Measurements from ENCODE around the gene PPP6R3.
"Not testable (repeated sequence)": the region's sequence is repeated elsewhere in the genome, so short reads cannot be mapped to it uniquely, and the experiment has no call there.

Gene PPP6R3

DNA sequence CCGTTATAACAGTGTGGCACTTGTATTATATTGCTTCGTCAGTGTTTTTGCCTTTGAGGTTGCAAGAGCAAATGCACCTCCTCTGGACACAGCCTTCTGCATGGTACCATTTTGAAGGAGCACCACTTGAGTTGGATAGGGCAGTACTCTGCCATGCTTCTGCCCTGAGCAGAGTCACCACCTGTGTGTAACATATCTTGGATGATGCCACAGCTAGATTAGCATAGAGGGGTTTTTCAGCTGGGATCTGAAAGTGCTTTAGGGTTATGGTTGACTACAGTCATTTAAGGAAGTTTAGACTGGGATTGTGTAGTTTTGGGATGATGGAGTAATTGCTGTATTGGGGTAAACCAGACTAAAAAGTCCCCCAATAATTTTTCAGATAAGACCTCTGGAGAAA, 78.8 kb downstream of the PPP6R3 start:
- Mint-ChIP-seq H3K4me1 (ENCODE audit: low read depth in 2 of 2) (peaks cover 44 to 54% of the 10 kb centered on the region in 2 donors), H3K36me3 (ENCODE audit: insufficient read depth) (peaks cover 45% of the 10 kb centered on the region), H3K9me3 (no peaks in the 10 kb centered on the region), H3K27me3 (no peaks in the 10 kb centered on the region), H3K27ac (peak overlapping the region; percentile 80 to 86), H3K4me3 (peak overlapping the region in 1 of 2 donors; percentile 5)
- ATAC-seq (replicated peaks) (no peak), DNase-seq (no peak)

DNA sequence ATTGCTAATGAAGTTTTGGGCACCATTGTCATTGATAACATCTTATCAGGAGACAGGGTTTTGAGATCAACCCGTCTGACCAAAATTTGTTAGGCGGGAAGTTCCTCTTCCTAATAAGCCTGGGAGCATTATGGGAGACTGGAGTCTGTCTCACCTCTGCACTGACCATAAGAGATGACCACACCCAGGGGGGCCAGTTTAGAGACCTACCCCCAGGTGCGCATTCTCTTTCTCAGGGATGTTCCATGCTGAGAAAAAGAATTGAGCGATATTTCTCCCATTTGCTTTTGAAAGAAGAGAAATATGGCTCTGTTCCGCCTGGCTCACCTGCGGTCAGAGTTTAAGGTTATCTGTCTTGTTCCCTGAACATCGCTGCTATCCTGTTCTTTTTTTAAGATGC, 80.0 kb downstream of the PPP6R3 start:
- not testable (repeated sequence) for ATAC-seq (replicated peaks); H3K9me3 Mint-ChIP-seq; H3K27me3 Mint-ChIP-seq; DNase-seq; H3K4me3 Mint-ChIP-seq
- Mint-ChIP-seq H3K36me3 (ENCODE audit: insufficient read depth) (peaks cover 48% of the 10 kb centered on the region), H3K4me1 (ENCODE audit: low read depth in 2 of 2) (peaks cover 42 to 51% of the 10 kb centered on the region in 2 donors), H3K27ac (peak overlapping the region; percentile 80 to 86)

DNA sequence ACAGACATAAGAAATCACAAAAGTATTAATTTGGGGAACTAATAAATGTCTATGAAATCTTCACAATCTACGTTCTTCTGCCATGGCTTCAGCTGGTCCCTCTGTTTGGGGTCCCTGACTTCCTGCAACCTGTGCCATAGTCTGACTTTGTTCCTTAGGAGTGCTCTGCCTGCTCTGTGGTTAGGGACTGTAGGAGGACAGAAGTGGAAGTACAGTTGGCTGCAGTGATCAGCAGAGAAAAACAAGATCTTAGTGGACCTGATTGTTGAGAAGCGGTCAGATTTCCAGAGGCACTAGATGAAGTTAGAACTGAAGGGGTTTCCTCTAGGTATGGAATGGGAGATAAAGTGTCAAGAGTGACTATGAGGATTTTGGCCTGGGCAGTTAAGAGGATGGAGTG, 80.6 kb downstream of the PPP6R3 start:
- Mint-ChIP-seq H3K4me3 (peak overlapping the region in 1 of 2 donors; percentile 14), H3K27ac (peak overlapping the region; percentile 31 to 80), H3K36me3 (ENCODE audit: insufficient read depth) (peaks cover 45% of the 10 kb centered on the region), H3K9me3 (no peaks in the 10 kb centered on the region), H3K27me3 (no peaks in the 10 kb centered on the region), H3K4me1 (ENCODE audit: low read depth in 2 of 2) (peaks cover 41 to 51% of the 10 kb centered on the region in 2 donors)
- ATAC-seq (replicated peaks) (no peak), DNase-seq (no peak)

DNA sequence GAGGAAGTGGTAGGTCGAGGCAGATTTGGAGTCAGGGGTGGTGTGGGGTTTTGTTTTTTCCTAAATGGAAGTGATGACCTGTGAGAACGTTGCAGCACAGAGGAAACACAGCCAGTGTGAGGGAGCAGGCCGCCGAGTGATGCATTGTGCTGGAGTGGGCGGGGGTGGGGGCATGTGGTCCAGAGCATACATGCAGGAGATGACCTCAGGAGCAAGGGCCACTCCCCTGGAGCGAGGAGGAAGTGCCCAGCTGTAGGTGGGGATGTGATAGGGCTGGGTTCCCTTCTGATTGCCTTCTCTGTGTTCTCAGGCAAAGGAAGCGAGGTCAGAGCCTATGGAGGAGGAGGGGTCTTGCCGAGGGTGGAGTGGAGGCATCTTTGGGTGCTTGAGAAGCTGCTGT, 81.4 kb downstream of the PPP6R3 start:
- no peak for ATAC-seq (replicated peaks)
- H3K27me3 Mint-ChIP-seq = no peaks in the 10 kb centered on the region
- no peak for DNase-seq
- peak overlapping the region; percentile 7 to 27 for H3K4me3 Mint-ChIP-seq
- H3K4me1 Mint-ChIP-seq (ENCODE audit: low read depth in 2 of 2) = peaks cover 41 to 51% of the 10 kb centered on the region in 2 donors
- H3K9me3 Mint-ChIP-seq = no peaks in the 10 kb centered on the region
- H3K27ac Mint-ChIP-seq = peak overlapping the region; percentile 31 to 80
- peaks cover 50% of the 10 kb centered on the region for H3K36me3 Mint-ChIP-seq (ENCODE audit: insufficient read depth)

DNA sequence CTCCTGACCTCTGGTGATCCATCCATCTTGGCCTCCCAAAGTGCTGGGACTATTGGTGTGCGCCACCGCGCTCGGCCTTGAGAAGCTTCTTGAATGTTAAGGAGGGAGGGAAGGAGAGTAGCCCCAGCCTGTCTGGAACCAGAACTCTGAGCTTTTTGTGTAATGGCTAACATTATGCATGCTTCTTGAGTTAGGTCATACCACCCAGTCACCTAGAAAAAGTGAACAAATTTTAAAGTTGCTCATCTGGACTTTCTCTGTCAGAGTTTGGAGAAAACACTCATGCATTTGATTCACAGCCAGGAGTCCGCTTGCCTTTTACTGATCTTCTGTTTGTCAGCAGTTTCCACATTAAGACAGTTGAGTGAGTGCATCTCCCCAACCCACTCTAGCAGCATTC, 82.1 kb downstream of the PPP6R3 start:
- ATAC-seq (replicated peaks) = no peak
- Mint-ChIP-seq H3K27ac (no peak overlapping the region), H3K36me3 (ENCODE audit: insufficient read depth) (peaks cover 55% of the 10 kb centered on the region), H3K27me3 (no peaks in the 10 kb centered on the region), H3K9me3 (no peaks in the 10 kb centered on the region), H3K4me3 (no peak overlapping the region), H3K4me1 (ENCODE audit: low read depth in 2 of 2) (peaks cover 45 to 56% of the 10 kb centered on the region in 2 donors)
- no peak for DNase-seq

DNA sequence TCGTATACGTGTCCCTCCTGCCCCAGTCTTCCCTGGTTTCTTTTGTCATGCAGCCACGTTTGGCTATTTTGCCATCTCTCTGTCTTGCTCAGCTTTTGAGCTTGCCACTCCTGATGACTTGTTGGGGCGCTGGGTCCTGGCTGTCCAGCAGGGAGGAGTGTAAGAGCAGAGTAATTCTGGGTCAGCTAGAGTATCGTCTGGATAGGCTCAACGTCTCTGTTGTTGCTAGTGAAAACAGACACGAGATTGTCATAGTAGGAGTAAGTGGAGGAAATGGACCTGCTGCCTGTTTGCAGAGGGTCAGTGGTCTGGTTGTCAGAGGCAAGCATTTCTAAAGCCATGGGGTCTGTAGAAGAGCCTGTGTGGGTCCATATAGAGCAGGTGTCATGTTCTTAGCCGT, 83.0 kb downstream of the PPP6R3 start:
- Mint-ChIP-seq H3K36me3 (ENCODE audit: insufficient read depth) (peaks cover 54% of the 10 kb centered on the region), H3K4me1 (ENCODE audit: low read depth in 2 of 2) (peaks cover 49 to 63% of the 10 kb centered on the region in 2 donors), H3K27ac (peak overlapping the region; percentile 50 to 90)

DNA sequence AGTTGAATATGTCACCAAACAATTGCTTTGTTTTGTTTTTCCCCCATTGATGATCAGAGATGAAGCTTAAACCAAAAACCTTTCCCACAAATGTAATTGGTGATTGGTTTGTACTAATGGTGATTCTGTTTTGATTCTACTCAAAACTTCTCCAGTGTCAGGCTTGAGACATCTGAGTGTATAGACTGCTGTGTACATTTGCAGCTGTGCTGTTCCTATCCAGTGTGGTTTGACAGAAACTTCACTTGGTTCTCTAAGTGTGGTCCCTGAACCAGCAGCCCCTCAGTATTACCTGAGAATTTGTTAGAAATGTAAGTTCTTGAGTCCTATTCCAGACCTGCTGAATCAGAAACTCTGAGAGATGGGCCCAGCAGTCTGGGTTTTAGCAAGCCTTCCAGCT, 84.8 kb downstream of the PPP6R3 start:
- no peak overlapping the region for H3K4me3 Mint-ChIP-seq
- H3K4me1 Mint-ChIP-seq (ENCODE audit: low read depth in 2 of 2) = peaks cover 55 to 69% of the 10 kb centered on the region in 2 donors
- peak overlapping the region in 1 of 2 donors; percentile 15 for H3K27ac Mint-ChIP-seq

More for the DNA sequence above, 83.0 kb downstream of the PPP6R3 start:
- ATAC-seq (replicated peaks) (no peak), DNase-seq (no peak)
- Mint-ChIP-seq H3K9me3 (no peaks in the 10 kb centered on the region), H3K27me3 (no peaks in the 10 kb centered on the region), H3K4me3 (no peak overlapping the region)

DNA sequence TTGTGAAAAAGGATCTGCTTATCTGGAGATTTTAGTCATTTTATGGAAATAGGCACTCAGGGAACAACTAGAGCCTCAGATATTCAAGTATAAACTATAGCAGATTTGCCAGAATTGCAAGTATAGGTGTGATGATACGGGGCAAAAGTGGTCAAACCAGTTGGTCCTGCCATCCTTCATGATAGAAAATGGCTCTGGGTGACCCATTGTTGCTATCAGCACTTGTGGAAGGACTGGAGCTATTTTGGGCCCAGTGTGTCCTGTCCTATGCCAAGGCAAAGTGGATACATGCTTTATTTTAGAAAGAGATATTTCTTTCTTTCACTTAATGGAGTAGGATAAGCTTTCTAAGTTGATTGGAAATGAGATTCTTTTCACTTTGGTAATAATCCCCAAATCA, 85.2 kb downstream of the PPP6R3 start:
- DNase-seq (no peak), ATAC-seq (replicated peaks) (no peak)
- H3K9me3 Mint-ChIP-seq = no peaks in the 10 kb centered on the region
- peak overlapping the region; percentile 15 to 53 for H3K27ac Mint-ChIP-seq
- H3K36me3 Mint-ChIP-seq (ENCODE audit: insufficient read depth) = peaks cover 48% of the 10 kb centered on the region
- no peaks in the 10 kb centered on the region for H3K27me3 Mint-ChIP-seq
- no peak overlapping the region for H3K4me3 Mint-ChIP-seq
- H3K4me1 Mint-ChIP-seq (ENCODE audit: low read depth in 2 of 2) = peaks cover 60 to 71% of the 10 kb centered on the region in 2 donors

More for the DNA sequence above, 84.8 kb downstream of the PPP6R3 start:
- no peaks in the 10 kb centered on the region for H3K27me3 Mint-ChIP-seq
- ATAC-seq (replicated peaks) (no peak), DNase-seq (no peak)
- peaks cover 48% of the 10 kb centered on the region for H3K36me3 Mint-ChIP-seq (ENCODE audit: insufficient read depth)
- H3K9me3 Mint-ChIP-seq = no peaks in the 10 kb centered on the region

DNA sequence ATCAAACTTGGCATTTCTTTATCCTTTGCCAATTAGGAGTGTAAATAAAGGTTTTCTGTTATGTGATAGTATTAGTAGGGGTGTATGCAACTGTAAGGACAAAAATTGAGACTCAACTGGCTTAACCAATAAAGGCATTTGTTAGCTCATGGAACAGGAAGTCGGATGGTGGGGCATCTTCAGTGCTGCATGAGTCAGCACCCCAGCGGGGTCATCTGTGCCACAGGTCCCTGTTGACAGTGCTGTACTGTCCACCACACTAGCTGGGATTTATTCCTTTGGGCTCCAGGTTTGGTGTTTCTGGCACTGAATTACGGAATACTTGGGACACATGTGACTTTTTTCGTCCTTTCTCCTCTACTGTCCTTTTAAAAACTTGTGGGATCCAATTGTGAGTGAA, 86.0 kb downstream of the PPP6R3 start:
- H3K4me3 Mint-ChIP-seq = no peak overlapping the region
- peaks cover 55 to 66% of the 10 kb centered on the region in 2 donors for H3K4me1 Mint-ChIP-seq (ENCODE audit: low read depth in 2 of 2)
- H3K9me3 Mint-ChIP-seq = no peaks in the 10 kb centered on the region
- ATAC-seq (replicated peaks) (no peak), DNase-seq (no peak)
- peaks cover 51% of the 10 kb centered on the region for H3K36me3 Mint-ChIP-seq (ENCODE audit: insufficient read depth)
- H3K27me3 Mint-ChIP-seq = no peaks in the 10 kb centered on the region
- peak overlapping the region; percentile 53 to 82 for H3K27ac Mint-ChIP-seq

DNA sequence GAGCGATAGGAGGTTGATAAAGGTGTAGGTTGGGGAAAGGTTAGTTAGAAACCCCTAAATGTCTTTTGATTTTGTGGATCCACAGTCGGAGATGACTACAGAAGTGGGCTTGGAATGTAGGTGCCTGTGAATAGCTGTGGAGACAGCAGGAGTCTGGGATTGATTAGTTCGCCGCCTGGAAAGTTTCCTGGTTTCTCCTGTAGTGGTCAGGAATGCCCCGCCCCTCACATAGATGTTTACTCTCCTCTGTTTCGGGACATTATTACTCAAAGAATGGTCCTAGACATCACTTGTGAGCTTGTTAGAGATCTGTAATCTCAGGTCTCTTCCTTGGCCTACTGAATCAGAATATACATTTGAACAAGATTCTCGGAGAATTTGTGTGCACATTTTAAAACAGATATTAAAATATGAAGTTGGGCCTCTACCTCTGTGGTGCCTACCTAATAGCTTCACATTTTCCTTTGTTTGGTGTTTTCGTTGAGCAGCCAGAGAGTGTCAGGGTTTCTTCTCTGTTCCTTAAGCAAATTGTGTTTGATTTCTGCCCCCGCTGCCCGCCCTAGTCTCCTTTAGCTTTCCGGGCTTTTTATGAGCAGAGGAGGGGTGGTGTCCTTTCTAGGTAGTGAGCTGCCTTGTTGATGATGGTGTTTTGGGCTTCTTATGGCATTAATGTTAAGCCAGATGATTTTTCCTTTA, 89.4 kb downstream of the PPP6R3 start:
- Mint-ChIP-seq H3K9me3 (no peaks in the 10 kb centered on the region), H3K4me3 (peak overlapping the region; percentile 9 to 31), H3K36me3 (ENCODE audit: insufficient read depth) (peaks cover 73% of the 10 kb centered on the region), H3K4me1 (ENCODE audit: low read depth in 2 of 2) (peaks cover 51 to 59% of the 10 kb centered on the region in 2 donors), H3K27ac (peak overlapping the region; percentile 52 to 82), H3K27me3 (no peaks in the 10 kb centered on the region)
- ATAC-seq (replicated peaks) (no peak), DNase-seq (no peak)

DNA sequence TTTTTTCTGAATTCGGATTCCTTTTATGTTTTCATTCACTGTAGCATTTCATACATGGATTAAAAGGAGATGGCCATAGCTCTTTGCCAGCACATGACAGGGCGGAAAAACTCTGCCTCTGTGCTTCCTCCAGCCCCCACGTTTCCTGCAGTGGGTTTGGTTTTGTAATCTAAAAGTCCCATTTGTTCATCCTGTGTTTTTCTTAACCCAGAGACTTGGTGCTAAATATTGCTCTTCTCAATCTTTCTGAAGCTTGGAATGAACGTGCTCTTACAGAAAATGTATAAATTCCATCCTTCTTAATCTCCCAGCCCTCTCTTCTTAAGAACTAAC, 89.9 kb downstream of the PPP6R3 start:
- H3K4me3 Mint-ChIP-seq = peak overlapping the region; percentile 9 to 31
- H3K4me1 Mint-ChIP-seq (ENCODE audit: low read depth in 2 of 2) = peaks cover 51 to 57% of the 10 kb centered on the region in 2 donors
- ATAC-seq (replicated peaks) (no peak), DNase-seq (no peak)
- H3K27me3 Mint-ChIP-seq = no peaks in the 10 kb centered on the region
- H3K36me3 Mint-ChIP-seq (ENCODE audit: insufficient read depth) = peaks cover 72% of the 10 kb centered on the region
- H3K27ac Mint-ChIP-seq = peak overlapping the region; percentile 52 to 82
- no peaks in the 10 kb centered on the region for H3K9me3 Mint-ChIP-seq

DNA sequence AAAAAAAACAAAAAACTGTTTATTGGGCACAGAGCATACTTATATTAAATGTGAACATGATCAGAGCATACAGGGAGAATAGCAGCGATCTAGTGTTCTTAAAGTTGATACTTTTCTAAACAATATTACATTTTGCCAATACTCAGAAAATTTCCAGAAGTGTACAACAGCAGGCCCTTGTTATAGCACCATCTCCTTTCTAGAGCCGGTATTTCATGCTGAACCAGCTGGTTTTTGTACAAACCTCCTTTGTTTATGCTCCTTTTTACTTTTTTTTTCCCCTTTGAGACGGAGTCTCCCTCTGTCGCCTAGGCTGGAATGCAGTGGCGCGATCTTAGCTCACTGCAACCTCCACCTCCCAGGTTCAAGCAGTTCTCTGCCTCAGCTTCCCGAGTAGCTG, 90.7 kb downstream of the PPP6R3 start:
- DNase-seq = no peak
- Mint-ChIP-seq H3K4me3 (no peak overlapping the region), H3K27ac (peak overlapping the region; percentile 52 to 78), H3K27me3 (no peaks in the 10 kb centered on the region), H3K9me3 (no peaks in the 10 kb centered on the region), H3K36me3 (ENCODE audit: insufficient read depth) (peaks cover 75% of the 10 kb centered on the region), H3K4me1 (ENCODE audit: low read depth in 2 of 2) (peaks cover 49 to 53% of the 10 kb centered on the region in 2 donors)
- ATAC-seq (replicated peaks) = no peak

DNA sequence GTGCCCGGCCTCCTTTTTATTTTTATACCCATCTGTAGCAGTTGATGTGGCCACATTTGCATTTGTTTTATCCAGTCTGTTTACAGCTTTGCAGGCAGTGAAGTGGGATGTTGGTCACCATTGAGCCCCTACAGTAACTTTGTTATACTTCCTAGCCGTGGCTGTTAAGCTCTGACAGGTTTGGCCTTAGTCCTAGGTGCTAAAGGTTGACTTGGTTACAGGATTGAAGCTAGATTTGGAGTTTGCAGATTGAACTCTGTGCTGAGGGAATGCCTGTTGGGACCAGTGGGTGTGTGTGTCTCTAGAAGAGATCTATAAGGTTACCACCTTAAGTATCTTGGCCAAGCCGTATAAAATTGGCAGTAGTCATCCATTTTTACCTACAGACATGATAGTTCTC, 91.2 kb downstream of the PPP6R3 start:
- H3K4me1 Mint-ChIP-seq (ENCODE audit: low read depth in 2 of 2) = peaks cover 44 to 48% of the 10 kb centered on the region in 2 donors

DNA sequence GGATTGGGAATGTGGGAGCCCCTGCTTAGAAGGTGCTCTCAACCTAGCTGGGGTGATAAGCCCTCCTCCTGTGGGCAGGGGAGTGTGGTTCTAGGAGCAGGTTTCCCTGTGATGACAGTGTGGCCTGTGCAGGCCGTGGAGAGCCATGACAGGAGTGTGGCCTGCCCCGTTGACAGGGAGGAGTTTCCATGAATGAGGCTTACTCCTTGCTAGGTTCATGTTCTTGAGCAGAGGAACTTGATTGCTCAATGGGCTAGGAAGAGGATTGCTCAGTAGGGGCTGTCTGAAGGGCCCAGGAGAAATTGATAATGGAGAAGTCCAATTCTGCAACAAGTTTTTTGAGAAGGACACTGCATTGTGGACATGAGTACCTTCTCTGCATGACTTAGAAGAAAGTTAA, 92.0 kb downstream of the PPP6R3 start:
- no peak overlapping the region for H3K4me3 Mint-ChIP-seq
- peaks cover 74% of the 10 kb centered on the region for H3K36me3 Mint-ChIP-seq (ENCODE audit: insufficient read depth)
- peak overlapping the region; percentile 56 to 78 for H3K27ac Mint-ChIP-seq
- H3K9me3 Mint-ChIP-seq = no peaks in the 10 kb centered on the region
- H3K27me3 Mint-ChIP-seq = no peaks in the 10 kb centered on the region
- ATAC-seq (replicated peaks) (no peak), DNase-seq (no peak)
- H3K4me1 Mint-ChIP-seq (ENCODE audit: low read depth in 2 of 2) = peaks cover 39 to 41% of the 10 kb centered on the region in 2 donors

More for the DNA sequence above, 91.2 kb downstream of the PPP6R3 start:
- Mint-ChIP-seq H3K9me3 (no peaks in the 10 kb centered on the region), H3K36me3 (ENCODE audit: insufficient read depth) (peaks cover 74% of the 10 kb centered on the region), H3K4me3 (no peak overlapping the region), H3K27me3 (no peaks in the 10 kb centered on the region), H3K27ac (peak overlapping the region in 1 of 2 donors; percentile 78)
- DNase-seq = no peak
- no peak for ATAC-seq (replicated peaks)
